Psoas muscle (tissue), 8 donors: ENCODE measurements around the gene COL26A1. TPM values are rescaled to one million over a fixed set of nuclear protein-coding genes. Genes with fewer than 3 reads are reported as not detected.
"Not testable (repeated sequence)": the region's sequence is repeated elsewhere in the genome, so short reads cannot be mapped to it uniquely, and the experiment has no call there.

ENCODE experiments used
- ATAC-seq, 4 donors: fragments of 200-7000 bp; cut with Tn5 transposase; one replicate each; pipeline ENCODE4 v1.9.1; 2020; ENCODE audit warnings: moderate library complexity in 3 of 4, mild to moderate bottlenecking in 2 of 4
- DNase-seq, 2 donors: peaks; one replicate each; pipeline ENCODE4 v3.0.0-alpha.2; 2020
- H3K27ac ChIP-seq: fragments of 200-600 bp; one replicate; pipeline ENCODE4 v1.8.0; 2022
- H3K27me3 ChIP-seq, 3 donors: fragments of 200-600 bp in 1 of 3; one replicate each; pipeline versions ENCODE4 v1.6.1 to v1.8.0; 2013 to 2022; ENCODE audit warnings: low read length in 2 of 3, mild to moderate bottlenecking in 2 of 3, moderate library complexity in 1 of 3; ENCODE audit not compliant: insufficient read depth in 3 of 3
- H3K36me3 ChIP-seq, 2 donors: fragments of 200-600 bp in 1 of 2; one replicate each; pipeline versions ENCODE4 v1.6.1 to v1.8.0; 2013 to 2022; ENCODE audit warnings: low read depth in 1 of 2, mild to moderate bottlenecking in 1 of 2, moderate library complexity in 1 of 2; ENCODE audit not compliant: insufficient read depth in 1 of 2
- H3K4me1 ChIP-seq: fragments of 200-600 bp; one replicate; pipeline ENCODE4 v1.8.0; 2022
- H3K4me3 ChIP-seq: fragments of 200-600 bp; one replicate; pipeline ENCODE4 v1.8.0; 2022; ENCODE audit warnings: mild to moderate bottlenecking
- H3K9me3 ChIP-seq: fragments of 200-600 bp; one replicate; pipeline ENCODE4 v1.8.0; 2022
- WGBS, 3 donors: extraction: QIAGEN DNeasy Blood & Tissue Kit; methylation state at CpG; one replicate each; pipeline versions ENCODE4 v1.1.6 to v1.1.7; 2013; 5-methylcytosine and 5-hydroxymethylcytosine counted together
- intact Hi-C, 2 donors: fragments of 100-400 bp; cut with DNase I; formaldehyde crosslinking; loops; one replicate each; pipeline versions ENCODE4 v1.11.0 to v1.14.2; 2022
- polyA plus RNA-seq, 3 donors: library from polyadenylated mRNA; stranded (reverse); fragments of 200-250 nt; gene quantifications; one replicate each; pipeline ENCODE4 v1.2.3, GENCODE V29; 2013
- total RNA-seq, 4 donors: library from RNA; stranded (reverse); fragmentation: NEBNext Ultra II Directional in 2 of 4; extraction: Animal tissue kit (Norgen Biotek cat#: 25700) in 2 of 4; gene quantifications; one replicate each; pipeline versions ENCODE4 v1.2.1 to v1.2.4, GENCODE V29; 2021 to 2023
- TF ChIP-seq, protein P1 (sequence below): fragments of 200-600 bp; IDR thresholded peaks from one replicate; pipeline ENCODE4 v1.8.0; 2022; ENCODE audit warnings: antibody characterized with exemption
- donor health status: healthy with polysubstance abuse.
- donor health status: DM: no; HTN: no; CAD: no; lungs with moderate emphysema.
- donor health status: Bipolar disorder and iron deficiency.
- donor health status: healthy.
- donor health status: DM: yes; HTN: yes; CAD: no.
- donor health status: DM: no; HTN: no; CAD: no.
- donor health status: DM: no; HTN: no; CAD: no.
- donor health status: DM: yes; HTN: yes; CAD: no.

COL26A1 gene
- total and polyA plus RNA-seq, 7 donors: 0.03 TPM; not detected in 6

DNA sequence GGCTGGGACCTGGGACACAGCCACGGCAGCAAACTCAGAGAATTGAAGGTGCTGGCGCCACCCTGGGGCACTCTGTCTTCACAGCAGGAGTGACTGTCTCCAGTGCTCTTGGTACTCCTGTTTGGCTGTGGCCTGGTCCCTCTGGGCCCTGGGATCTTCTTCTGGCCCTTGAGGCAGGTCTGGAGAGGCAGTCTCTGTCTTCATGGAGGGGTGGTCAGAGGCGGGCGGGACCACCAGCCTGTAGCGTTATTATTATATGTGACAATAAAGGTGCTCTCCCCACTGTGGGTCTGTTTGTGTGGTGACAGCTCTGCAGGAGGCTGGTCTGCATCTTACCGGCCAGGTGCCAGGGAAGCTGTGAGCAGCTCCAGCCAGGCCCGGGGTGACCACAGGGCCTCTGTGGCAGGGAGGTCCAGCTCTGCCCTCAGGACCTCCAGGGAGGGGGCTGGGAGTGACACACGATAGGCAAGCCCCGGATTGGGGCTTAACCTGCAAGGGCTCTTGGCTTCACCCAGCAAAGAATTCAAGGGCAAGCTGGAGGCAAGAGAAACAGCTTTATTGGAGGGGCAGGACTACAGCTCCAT, 196.2 kb downstream of the COL26A1 start:
- intact Hi-C loops: no loop called here
- 70 to 80% (median 73%) methylated on average over 9 of the region's 9 CpGs for WGBS, 3 donors
- no peaks in the 10 kb centered on the region for H3K4me1 ChIP-seq
- TF ChIP-seq, protein P1, sequence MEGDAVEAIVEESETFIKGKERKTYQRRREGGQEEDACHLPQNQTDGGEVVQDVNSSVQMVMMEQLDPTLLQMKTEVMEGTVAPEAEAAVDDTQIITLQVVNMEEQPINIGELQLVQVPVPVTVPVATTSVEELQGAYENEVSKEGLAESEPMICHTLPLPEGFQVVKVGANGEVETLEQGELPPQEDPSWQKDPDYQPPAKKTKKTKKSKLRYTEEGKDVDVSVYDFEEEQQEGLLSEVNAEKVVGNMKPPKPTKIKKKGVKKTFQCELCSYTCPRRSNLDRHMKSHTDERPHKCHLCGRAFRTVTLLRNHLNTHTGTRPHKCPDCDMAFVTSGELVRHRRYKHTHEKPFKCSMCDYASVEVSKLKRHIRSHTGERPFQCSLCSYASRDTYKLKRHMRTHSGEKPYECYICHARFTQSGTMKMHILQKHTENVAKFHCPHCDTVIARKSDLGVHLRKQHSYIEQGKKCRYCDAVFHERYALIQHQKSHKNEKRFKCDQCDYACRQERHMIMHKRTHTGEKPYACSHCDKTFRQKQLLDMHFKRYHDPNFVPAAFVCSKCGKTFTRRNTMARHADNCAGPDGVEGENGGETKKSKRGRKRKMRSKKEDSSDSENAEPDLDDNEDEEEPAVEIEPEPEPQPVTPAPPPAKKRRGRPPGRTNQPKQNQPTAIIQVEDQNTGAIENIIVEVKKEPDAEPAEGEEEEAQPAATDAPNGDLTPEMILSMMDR: no peak
- H3K27me3 ChIP-seq: no peaks in the 10 kb centered on the region
- DNase-seq (peak in 1 of 2 donors; percentile 33), ATAC-seq (no peak)
- no peak overlapping the region for H3K4me3 ChIP-seq
- H3K27ac ChIP-seq: no peak overlapping the region
- H3K36me3 ChIP-seq: no peaks in the 10 kb centered on the region
- no peaks in the 10 kb centered on the region for H3K9me3 ChIP-seq

- no peak for ATAC-seq
- Histone ChIP-seq H3K9me3 (no peaks in the 10 kb centered on the region), H3K36me3 (no peaks in the 10 kb centered on the region), H3K4me3 (no peak overlapping the region), H3K27ac (no peak overlapping the region), H3K27me3 (no peaks in the 10 kb centered on the region), H3K4me1 (no peaks in the 10 kb centered on the region)
- intact Hi-C loops: no loop called here
- TF ChIP-seq, protein P1: no peak
- whole genome bisulfite sequencing, 3 donors: 91 to 100% (median 100%) methylated on average over 1 of the region's 1 CpG
- peak in 1 of 2 donors; percentile 28 for DNase-seq
Observed at GRCh38 chr7:101559586-101559985, 196.9 kb downstream of the COL26A1 start.

DNA sequence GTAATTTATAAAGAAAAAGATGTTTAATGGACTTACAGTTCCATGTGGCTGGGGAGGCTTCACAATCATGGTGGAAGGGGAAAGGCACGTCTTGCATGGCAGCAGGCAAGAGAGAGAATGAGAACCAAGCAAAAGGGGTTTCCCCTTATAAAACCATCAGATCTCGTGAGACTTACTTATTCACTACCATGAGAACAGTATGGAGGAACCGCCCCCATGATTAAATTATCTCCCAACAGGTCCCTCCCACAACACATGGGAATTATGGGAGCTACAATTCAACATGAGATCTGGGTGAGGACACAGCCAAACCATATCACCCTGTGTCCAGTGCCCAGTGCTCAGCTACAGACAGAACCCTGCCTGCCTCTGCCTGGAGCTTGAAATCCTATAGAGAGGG, 197.3 kb downstream of the COL26A1 start:
- ATAC-seq, H3K27ac ChIP-seq, H3K4me1 ChIP-seq, DNase-seq, H3K27me3 ChIP-seq, H3K9me3 ChIP-seq, intact Hi-C loops, H3K36me3 ChIP-seq, H3K4me3 ChIP-seq: not testable (repeated sequence)
- 87 to 92% (median 92%) methylated on average over 3 of the region's 3 CpGs for WGBS, 3 donors

DNA sequence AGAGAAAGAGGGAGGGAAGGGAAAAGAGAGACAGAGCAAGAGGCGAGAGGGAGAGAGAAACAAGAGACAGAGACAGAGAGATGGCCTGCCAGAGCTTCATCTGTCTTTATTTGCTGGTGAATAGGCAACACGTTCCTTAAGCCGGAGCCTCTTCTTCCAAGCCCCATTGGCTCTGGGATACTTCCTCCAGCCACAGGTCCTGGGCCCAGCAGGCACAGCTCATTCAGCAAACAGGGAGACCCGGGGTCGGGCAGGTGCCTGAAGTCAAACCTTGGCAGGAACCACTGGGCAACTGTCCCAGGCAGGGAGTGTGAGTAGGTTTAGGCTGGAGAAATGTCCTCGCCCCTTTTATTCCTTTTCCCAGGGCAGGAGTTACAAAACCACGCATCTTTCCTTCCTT, 198.2 kb downstream of the COL26A1 start:
- Histone ChIP-seq H3K27ac (no peak overlapping the region), H3K9me3 (no peaks in the 10 kb centered on the region), H3K36me3 (no peaks in the 10 kb centered on the region), H3K4me3 (no peak overlapping the region), H3K4me1 (no peaks in the 10 kb centered on the region), H3K27me3 (no peaks in the 10 kb centered on the region)
- intact Hi-C loops: no loop called here
- TF ChIP-seq, protein P1: no peak
- WGBS, 3 donors: 44 to 58% (median 50%) methylated on average over 7 of the region's 7 CpGs
- DNase-seq (no peak), ATAC-seq (no peak)

DNA sequence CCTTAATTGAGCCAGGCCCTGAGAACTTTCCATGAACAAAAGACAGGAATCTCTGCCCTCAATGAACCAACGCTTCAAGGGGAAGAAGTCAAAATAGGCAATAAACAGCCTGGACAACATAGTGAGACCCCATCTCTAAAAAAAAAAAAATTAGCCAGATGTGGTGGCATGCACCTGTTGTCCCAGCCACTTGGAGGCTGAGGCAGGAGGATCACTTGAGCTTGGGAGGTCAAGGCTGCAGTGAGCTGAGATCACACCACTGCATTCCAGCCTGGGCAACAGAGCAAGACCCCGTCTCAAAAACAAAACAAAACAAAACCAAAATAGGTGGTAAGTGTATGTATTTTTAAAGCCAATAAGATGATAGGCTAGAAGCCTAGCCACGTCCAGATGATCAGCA, 198.6 kb downstream of the COL26A1 start:
- H3K4me1 ChIP-seq, DNase-seq, H3K36me3 ChIP-seq, H3K27ac ChIP-seq, H3K4me3 ChIP-seq, H3K27me3 ChIP-seq, H3K9me3 ChIP-seq, ATAC-seq, intact Hi-C loops: not testable (repeated sequence)
- 63 to 82% (median 70%) methylated on average over 3 of the region's 3 CpGs for WGBS, 3 donors
